GM21825 (cell line): Measurements from ENCODE around the gene TFCP2L1.

Source experiments
- ATAC-seq: cut with Tn5 transposase; IDR thresholded peaks from one replicate; pipeline ENCODE4 v1.9.1; 2021; ENCODE audit warnings: mild to moderate bottlenecking, moderate library complexity; ENCODE audit not compliant: unreplicated experiment

Gene TFCP2L1

GRCh38 chr2:121244616-121245015 is 40.4 kb downstream of the TFCP2L1 start:
- no peak for ATAC-seq

GRCh38 chr2:121243821-121244460 is 41.1 kb downstream of the TFCP2L1 start:
- ATAC-seq, result no peak

- ATAC-seq, result no peak
Observed at GRCh38 chr2:121242976-121243375, 42.0 kb downstream of the TFCP2L1 start.

- ATAC-seq, result no peak
Observed at GRCh38 chr2:121242175-121242875, 42.7 kb downstream of the TFCP2L1 start.

- no peak for ATAC-seq
Observed at GRCh38 chr2:121241466-121241865, 43.5 kb downstream of the TFCP2L1 start.

- ATAC-seq, result no peak
Observed at GRCh38 chr2:121240436-121240835, 44.6 kb downstream of the TFCP2L1 start.

GRCh38 chr2:121239969-121240368 is 45.0 kb downstream of the TFCP2L1 start:
- no peak for ATAC-seq

GRCh38 chr2:121239471-121239870 is 45.5 kb downstream of the TFCP2L1 start:
- no peak for ATAC-seq

GRCh38 chr2:121238828-121239227 is 46.2 kb downstream of the TFCP2L1 start:
- no peak for ATAC-seq

- ATAC-seq, result no peak
Observed at GRCh38 chr2:121237980-121238665, 46.9 kb downstream of the TFCP2L1 start.

- ATAC-seq, result no peak
Observed at GRCh38 chr2:121237336-121237979, 47.5 kb downstream of the TFCP2L1 start.

GRCh38 chr2:121236650-121237180 is 48.3 kb downstream of the TFCP2L1 start:
- ATAC-seq, result no peak

GRCh38 chr2:121236101-121236640 is 48.8 kb downstream of the TFCP2L1 start:
- ATAC-seq, result no peak

- ATAC-seq, result no peak
Observed at GRCh38 chr2:121235542-121235941, 49.5 kb downstream of the TFCP2L1 start.

GRCh38 chr2:121234791-121235190 is 50.2 kb downstream of the TFCP2L1 start:
- ATAC-seq, result no peak

- no peak for ATAC-seq
Observed at GRCh38 chr2:121234144-121234543, 50.9 kb downstream of the TFCP2L1 start.

GRCh38 chr2:121233486-121234110 is 51.4 kb downstream of the TFCP2L1 start:
- ATAC-seq, result no peak

- ATAC-seq, result no peak
Observed at GRCh38 chr2:121232626-121233265, 52.3 kb downstream of the TFCP2L1 start.

GRCh38 chr2:121231385-121232000 is 53.5 kb downstream of the TFCP2L1 start:
- ATAC-seq, result no peak

- no peak for ATAC-seq
Observed at GRCh38 chr2:121228521-121228920, 56.5 kb downstream of the TFCP2L1 start.
